Activated naive CD8-positive, alpha-beta T cell (primary cell): ENCODE results near the gene PITPNC1.
"Not testable (repeated sequence)": the region's sequence is repeated elsewhere in the genome, so short reads cannot be mapped to it uniquely, and the experiment has no call there.

Experiments
- H3K27ac Mint-ChIP-seq: one replicate; pipeline ENCODE4 v1.8.0; 2021; ENCODE audit warnings: mixed read lengths
- H3K27me3 Mint-ChIP-seq: one replicate; pipeline ENCODE4 v1.8.0; 2021; ENCODE audit warnings: mixed read lengths
- H3K36me3 Mint-ChIP-seq: one replicate; pipeline ENCODE4 v1.8.0; 2021; ENCODE audit warnings: mixed read lengths
- H3K4me1 Mint-ChIP-seq: one replicate; pipeline ENCODE4 v1.8.0; 2021; ENCODE audit warnings: low read depth, mixed read lengths
- H3K4me3 Mint-ChIP-seq: one replicate; pipeline ENCODE4 v1.8.0; 2021; ENCODE audit warnings: mild to moderate bottlenecking, mixed read lengths
- H3K9me3 Mint-ChIP-seq: one replicate; pipeline ENCODE4 v1.8.0; 2021; ENCODE audit warnings: low read depth, mixed read lengths

The PITPNC1 gene

DNA sequence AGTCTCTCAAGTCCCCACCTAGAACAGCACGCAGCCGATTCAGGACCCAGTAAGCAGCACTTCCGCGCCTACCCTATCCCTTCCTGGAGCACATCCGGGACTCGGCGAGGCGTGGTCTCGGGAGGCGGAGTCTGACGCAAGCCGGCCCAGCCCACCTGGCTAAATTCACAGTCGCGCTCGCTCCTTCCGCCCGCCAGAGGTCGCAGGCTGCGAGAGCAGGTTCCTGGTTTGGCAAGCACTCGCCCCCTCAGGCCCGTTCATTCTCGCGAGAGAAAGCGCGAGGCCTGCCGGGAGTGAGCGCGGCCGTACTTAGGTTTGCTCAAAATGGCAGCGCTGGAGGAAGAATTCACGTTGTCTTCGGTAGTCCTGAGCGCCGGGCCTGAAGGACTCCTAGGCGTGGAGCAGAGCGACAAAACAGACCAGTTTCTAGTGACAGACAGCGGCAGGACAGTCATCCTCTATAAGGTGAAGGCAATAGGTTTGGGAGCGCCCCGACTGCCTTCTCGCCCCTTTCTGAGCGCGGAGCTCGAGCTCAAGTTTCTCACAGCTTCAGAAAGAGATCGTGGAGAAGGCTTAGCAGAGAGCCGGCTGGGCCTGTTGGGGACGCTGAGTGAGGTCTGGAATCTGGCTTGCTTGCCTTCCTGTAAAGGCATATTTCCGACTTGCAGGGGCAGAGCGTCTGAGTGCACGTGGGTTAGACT lies 340.7 kb downstream of the PITPNC1 start, which contains the start of gene NOL11:
Gene NOL11 (plus strand): TSS at position 313 of the 701 bp plus-strand sequence. CDS start 12 bp downstream, at position 325.
- Mint-ChIP-seq H3K27me3 (no peaks in the 10 kb centered on the region), H3K9me3 (no peaks in the 10 kb centered on the region), H3K27ac (peak within 1 kb of the TSS; percentile 100), H3K36me3 (peaks cover 5% of the 10 kb centered on the region), H3K4me1 (peaks cover 34% of the 10 kb centered on the region), H3K4me3 (peak within 1 kb of the TSS; percentile 100)

- Mint-ChIP-seq H3K36me3 (peaks cover 5% of the 10 kb centered on the region), H3K4me3 (peak overlapping the region; percentile 100), H3K27ac (peak overlapping the region; percentile 100), H3K27me3 (no peaks in the 10 kb centered on the region), H3K9me3 (no peaks in the 10 kb centered on the region), H3K4me1 (peaks cover 34% of the 10 kb centered on the region)
Measured at GRCh38 chr17:67718325-67718941, 341.4 kb downstream of the PITPNC1 start.

GRCh38 chr17:67725373-67725791 lies 348.3 kb downstream of the PITPNC1 start:
- H3K27me3 Mint-ChIP-seq: no peaks in the 10 kb centered on the region
- H3K4me1 Mint-ChIP-seq: peaks cover 48% of the 10 kb centered on the region
- H3K27ac Mint-ChIP-seq: peak overlapping the region; percentile 81
- H3K4me3 Mint-ChIP-seq: peak overlapping the region; percentile 50
- no peaks in the 10 kb centered on the region for H3K9me3 Mint-ChIP-seq
- H3K36me3 Mint-ChIP-seq: peaks cover 5% of the 10 kb centered on the region

GRCh38 chr17:67725807-67726206 lies 348.7 kb downstream of the PITPNC1 start:
- Mint-ChIP-seq H3K4me3 (peak overlapping the region; percentile 50), H3K27ac (peak overlapping the region; percentile 81), H3K9me3 (no peaks in the 10 kb centered on the region)

DNA sequence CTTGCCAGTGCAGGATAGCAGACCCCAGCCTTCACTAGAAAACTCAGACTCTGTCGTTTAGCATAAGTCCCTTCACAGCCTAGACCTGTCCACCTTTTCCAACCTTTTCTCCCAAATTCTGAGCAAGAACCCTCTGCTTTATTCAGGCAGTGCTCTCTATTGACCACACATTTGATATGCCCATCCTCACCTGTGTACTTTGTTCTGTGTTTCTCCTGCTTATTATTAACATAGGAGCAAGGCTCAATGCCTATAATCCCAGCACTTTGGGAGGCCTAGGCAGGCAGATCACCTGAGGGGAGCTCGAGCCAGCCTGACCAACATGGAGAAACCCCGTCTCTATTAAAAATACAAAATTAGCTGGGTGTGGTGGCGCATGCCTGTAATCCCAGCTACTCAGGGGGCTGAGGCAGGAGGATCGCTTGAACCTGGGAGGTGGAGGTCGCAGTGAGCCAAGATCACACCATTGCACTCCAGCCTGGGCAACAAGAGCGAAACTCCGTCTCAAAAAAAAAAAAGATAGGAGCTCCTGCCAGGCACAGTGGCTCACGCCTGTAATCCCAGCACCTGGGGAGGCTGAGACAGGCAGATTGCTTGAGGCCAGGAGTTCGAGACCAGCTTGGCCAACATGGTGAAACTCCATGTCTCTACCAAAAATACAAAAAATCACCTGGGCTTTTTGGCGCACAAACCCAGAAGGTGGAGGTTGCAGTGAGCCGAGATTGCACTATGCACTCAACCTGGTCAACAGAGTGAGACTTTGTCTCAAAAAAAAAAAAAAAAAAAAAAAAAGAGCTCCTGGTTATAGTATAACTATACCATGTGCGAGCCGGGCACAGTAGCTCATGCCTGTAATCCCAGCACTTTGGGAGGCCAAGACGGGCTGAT lies 350.3 kb downstream of the PITPNC1 start:
- Mint-ChIP-seq H3K27ac (peak overlapping the region; percentile 8), H3K4me1 (peaks cover 41% of the 10 kb centered on the region), H3K36me3 (peaks cover 11% of the 10 kb centered on the region)
- H3K27me3 Mint-ChIP-seq, H3K4me3 Mint-ChIP-seq, H3K9me3 Mint-ChIP-seq: not testable (repeated sequence)

More at GRCh38 chr17:67725807-67726206, 348.7 kb downstream of the PITPNC1 start:
- H3K36me3 Mint-ChIP-seq: peaks cover 5% of the 10 kb centered on the region
- H3K4me1 Mint-ChIP-seq: peaks cover 44% of the 10 kb centered on the region
- no peaks in the 10 kb centered on the region for H3K27me3 Mint-ChIP-seq

GRCh38 chr17:67729903-67730302 lies 352.8 kb downstream of the PITPNC1 start:
- Mint-ChIP-seq H3K36me3 (peaks cover 15% of the 10 kb centered on the region), H3K27me3 (no peaks in the 10 kb centered on the region)

DNA sequence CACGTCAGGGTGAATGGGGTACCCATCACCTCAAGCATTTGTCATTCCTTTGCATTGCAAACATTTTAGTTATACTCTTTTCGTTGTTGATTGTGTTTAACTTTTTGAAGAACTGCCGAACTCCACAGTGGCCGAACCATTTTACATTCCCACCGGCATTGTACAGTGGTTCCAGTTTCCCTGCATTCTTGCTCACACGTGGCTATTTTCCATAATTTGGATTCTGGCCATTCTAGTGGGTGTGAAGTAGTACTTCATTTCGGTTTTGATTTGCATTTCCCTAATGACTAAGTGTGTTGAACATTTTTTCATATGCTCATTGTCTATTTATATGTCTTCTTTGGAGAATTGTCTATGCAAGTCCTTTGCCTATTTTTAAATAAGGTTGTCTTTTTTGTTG lies 353.6 kb downstream of the PITPNC1 start:
- Mint-ChIP-seq H3K9me3 (no peaks in the 10 kb centered on the region), H3K27me3 (no peaks in the 10 kb centered on the region), H3K4me1 (peaks cover 44% of the 10 kb centered on the region), H3K27ac (no peak overlapping the region), H3K4me3 (no peak overlapping the region), H3K36me3 (peaks cover 15% of the 10 kb centered on the region)

More at GRCh38 chr17:67729903-67730302, 352.8 kb downstream of the PITPNC1 start:
- Mint-ChIP-seq H3K27ac (peak overlapping the region; percentile 22), H3K4me1 (peaks cover 51% of the 10 kb centered on the region), H3K4me3 (no peak overlapping the region), H3K9me3 (no peaks in the 10 kb centered on the region)

- H3K4me1 Mint-ChIP-seq: peaks cover 28% of the 10 kb centered on the region
- H3K4me3 Mint-ChIP-seq: no peak overlapping the region
- H3K27me3 Mint-ChIP-seq: no peaks in the 10 kb centered on the region
- no peaks in the 10 kb centered on the region for H3K9me3 Mint-ChIP-seq
- H3K36me3 Mint-ChIP-seq: peaks cover 13% of the 10 kb centered on the region
- peak overlapping the region; percentile 1 for H3K27ac Mint-ChIP-seq
Measured at GRCh38 chr17:67733449-67733848, 356.4 kb downstream of the PITPNC1 start.

DNA sequence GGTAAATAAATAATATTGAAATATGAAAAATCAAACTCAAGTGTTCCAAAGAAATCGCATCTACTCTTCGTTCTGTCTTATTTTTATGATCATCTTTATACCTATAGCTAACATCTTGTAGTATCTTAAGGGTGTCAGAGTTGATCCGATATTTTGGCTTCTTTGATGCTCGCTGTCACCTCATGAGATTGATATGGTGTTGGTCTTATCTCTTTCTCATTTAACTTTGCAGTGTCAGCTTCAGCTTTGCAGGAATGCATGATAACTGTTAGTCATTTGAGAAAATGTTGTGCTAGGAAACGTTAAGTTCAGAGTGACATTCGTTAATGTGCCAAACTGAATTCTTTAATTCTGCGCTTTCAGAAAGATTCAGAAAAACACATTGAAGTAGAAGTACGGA lies 360.1 kb downstream of the PITPNC1 start:
- Mint-ChIP-seq H3K36me3 (peaks cover 7% of the 10 kb centered on the region), H3K4me1 (peaks cover 20% of the 10 kb centered on the region), H3K27me3 (no peaks in the 10 kb centered on the region), H3K27ac (no peak overlapping the region), H3K4me3 (no peak overlapping the region), H3K9me3 (no peaks in the 10 kb centered on the region)

DNA sequence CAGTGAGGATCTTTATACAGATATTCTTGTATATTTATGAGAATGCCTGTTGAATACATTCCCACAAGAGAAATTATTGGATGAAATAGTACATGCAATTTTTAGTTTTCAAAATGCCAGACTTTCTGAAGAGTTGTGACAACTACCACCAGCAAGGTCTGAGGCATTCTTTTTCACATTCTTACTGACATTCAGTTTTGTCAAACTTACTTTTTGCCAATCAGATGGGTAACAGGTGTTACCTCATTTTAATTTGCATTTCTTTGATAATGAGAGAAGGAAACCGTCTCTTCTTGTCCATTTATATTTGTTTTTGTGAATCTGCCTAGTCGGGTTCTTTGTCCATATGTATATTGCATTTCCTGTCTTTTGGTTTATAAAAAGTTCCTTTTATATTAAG lies 364.9 kb downstream of the PITPNC1 start:
- Mint-ChIP-seq H3K4me1 (no peaks in the 10 kb centered on the region), H3K9me3 (no peaks in the 10 kb centered on the region), H3K4me3 (no peak overlapping the region), H3K27me3 (no peaks in the 10 kb centered on the region), H3K27ac (peak overlapping the region; percentile 16), H3K36me3 (peaks cover 3% of the 10 kb centered on the region)
